ENCODE data around the gene SEMA6D.
"Not testable (repeated sequence)": the region's sequence is repeated elsewhere in the genome, so short reads cannot be mapped to it uniquely, and the experiment has no call there.

SEMA6D gene

GRCh38 chr15:47715856-47716445, 1.4 kb upstream of the SEMA6D start:
- in situ Hi-C loops (cut with MboI; ENCODE audit: low sequenced_read_pairs): no loop called here

GRCh38 chr15:47716516-47716915, 789 bp upstream of the SEMA6D start:
- in situ Hi-C loops (cut with MboI; ENCODE audit: low sequenced_read_pairs): no loop called here

GRCh38 chr15:47718497-47719437, 1.5 kb downstream of the SEMA6D start:
- in situ Hi-C loops (cut with MboI; ENCODE audit: low sequenced_read_pairs): no loop called here

GRCh38 chr15:47719730-47720129, 2.4 kb downstream of the SEMA6D start:
- in situ Hi-C loops (cut with MboI; ENCODE audit: low sequenced_read_pairs): loop anchor here (10.0 kb wide), 1 partner anchor 275 kb away; no protein-coding TSS in a partner anchor

- in situ Hi-C loops (cut with MboI; ENCODE audit: low sequenced_read_pairs): loop anchor here (10.0 kb wide), 1 partner anchor 274 kb away; no protein-coding TSS in a partner anchor
Observed at GRCh38 chr15:47720555-47720954, 3.2 kb downstream of the SEMA6D start.

- in situ Hi-C loops (cut with MboI; ENCODE audit: low sequenced_read_pairs): loop anchor here (10.0 kb wide), 1 partner anchor 273 kb away; no protein-coding TSS in a partner anchor
Observed at GRCh38 chr15:47721676-47722075, 4.4 kb downstream of the SEMA6D start.

- in situ Hi-C loops (cut with MboI; ENCODE audit: low sequenced_read_pairs): loop anchor here (10.0 kb wide), 1 partner anchor 270 kb away; no protein-coding TSS in a partner anchor
Observed at GRCh38 chr15:47724346-47724745, 7.0 kb downstream of the SEMA6D start.

GRCh38 chr15:47725051-47725450, 7.7 kb downstream of the SEMA6D start:
- in situ Hi-C loops (cut with MboI; ENCODE audit: low sequenced_read_pairs): loop anchor here (10.0 kb wide), 1 partner anchor 270 kb away; no protein-coding TSS in a partner anchor

- in situ Hi-C loops (cut with MboI; ENCODE audit: low sequenced_read_pairs): loop anchor here (10.0 kb wide), 1 partner anchor 269 kb away; no protein-coding TSS in a partner anchor
Observed at GRCh38 chr15:47725906-47726305, 8.6 kb downstream of the SEMA6D start.

GRCh38 chr15:47726399-47726823, 9.1 kb downstream of the SEMA6D start:
- in situ Hi-C loops (cut with MboI; ENCODE audit: low sequenced_read_pairs): loop anchor here (10.0 kb wide), 1 partner anchor 268 kb away; no protein-coding TSS in a partner anchor

- in situ Hi-C loops (cut with MboI; ENCODE audit: low sequenced_read_pairs): loop anchor here (10.0 kb wide), 1 partner anchor 268 kb away; no protein-coding TSS in a partner anchor
Observed at GRCh38 chr15:47727137-47727536, 9.8 kb downstream of the SEMA6D start.

GRCh38 chr15:47727676-47728075, 10.4 kb downstream of the SEMA6D start:
- in situ Hi-C loops (cut with MboI; ENCODE audit: low sequenced_read_pairs): loop anchor here (10.0 kb wide), 1 partner anchor 267 kb away; no protein-coding TSS in a partner anchor

GRCh38 chr15:47728426-47728825, 11.1 kb downstream of the SEMA6D start:
- in situ Hi-C loops (cut with MboI; ENCODE audit: low sequenced_read_pairs): loop anchor here (10.0 kb wide), 1 partner anchor 266 kb away; no protein-coding TSS in a partner anchor

- in situ Hi-C loops (cut with MboI; ENCODE audit: low sequenced_read_pairs): loop anchor here (10.0 kb wide), 1 partner anchor 266 kb away; no protein-coding TSS in a partner anchor
Observed at GRCh38 chr15:47728886-47729285, 11.6 kb downstream of the SEMA6D start.

- in situ Hi-C loops (cut with MboI; ENCODE audit: low sequenced_read_pairs): no loop called here
Observed at GRCh38 chr15:47731230-47731629, 13.9 kb downstream of the SEMA6D start.

GRCh38 chr15:47732248-47732647, 14.9 kb downstream of the SEMA6D start:
- in situ Hi-C loops (cut with MboI; ENCODE audit: low sequenced_read_pairs): no loop called here

- in situ Hi-C loops (cut with MboI; ENCODE audit: low sequenced_read_pairs): no loop called here
Observed at GRCh38 chr15:47733085-47733484, 15.8 kb downstream of the SEMA6D start.

- in situ Hi-C loops (cut with MboI; ENCODE audit: low sequenced_read_pairs): no loop called here
Observed at GRCh38 chr15:47736143-47736786, 19.0 kb downstream of the SEMA6D start.

GRCh38 chr15:47737477-47737876, 20.2 kb downstream of the SEMA6D start:
- in situ Hi-C loops (cut with MboI; ENCODE audit: low sequenced_read_pairs): no loop called here

- in situ Hi-C loops (cut with MboI; ENCODE audit: low sequenced_read_pairs): not testable (repeated sequence)
Observed at GRCh38 chr15:47738144-47738825, 21.0 kb downstream of the SEMA6D start.

All from HL-60/S4 (cell line).